GM21737 (cell line): ENCODE measurements around the gene HSP90AA1.

Experiments used
- ATAC-seq: cut with Tn5 transposase; IDR thresholded peaks from one replicate; pipeline ENCODE4 v1.9.1; 2021; ENCODE audit warnings: mild to moderate bottlenecking, moderate library complexity; ENCODE audit not compliant: unreplicated experiment

Gene HSP90AA1

GRCh38 chr14:102044566-102044965 lies 42.3 kb downstream of the HSP90AA1 start:
- no peak for ATAC-seq

- no peak for ATAC-seq
Observed at GRCh38 chr14:102043251-102044025, 43.4 kb downstream of the HSP90AA1 start.

- no peak for ATAC-seq
Observed at GRCh38 chr14:102042699-102043098, 44.1 kb downstream of the HSP90AA1 start.

- no peak for ATAC-seq
Observed at GRCh38 chr14:102040153-102040552, 46.7 kb downstream of the HSP90AA1 start.

- ATAC-seq: no peak
Observed at GRCh38 chr14:102039157-102039556, 47.7 kb downstream of the HSP90AA1 start.

GRCh38 chr14:102037686-102038085 lies 49.2 kb downstream of the HSP90AA1 start:
- ATAC-seq: no peak

GRCh38 chr14:102035914-102036313 lies 50.9 kb downstream of the HSP90AA1 start:
- ATAC-seq: no peak

GRCh38 chr14:102034301-102034700 lies 52.5 kb downstream of the HSP90AA1 start:
- ATAC-seq: no peak

- ATAC-seq: no peak
Observed at GRCh38 chr14:102033241-102033640, 53.6 kb downstream of the HSP90AA1 start.
